NCI-H460 (cell line): Measurements from ENCODE around the gene TTF2. TPM values are rescaled to one million over a fixed set of nuclear protein-coding genes. Genes with fewer than 3 reads are reported as not detected.

Source experiments
- DNase-seq: peaks from one replicate; pipeline ENCODE4 v3.0.0-alpha.2; 2016; ENCODE audit warnings: low read depth; ENCODE audit errors: extremely low read depth
- polyA plus RNA-seq: library from polyadenylated mRNA; depleted of rRNA; stranded (reverse); fragments of >200 nt; gene quantifications from 2 replicates; pipeline ENCODE4 v1.2.3, GENCODE V29; 2014; cell fraction: nucleus; rRNA removed
- total RNA-seq: library from RNA; depleted of rRNA; stranded (reverse); fragments of >200 nt; shearing (Covaris generic); gene quantifications from 2 replicates; pipeline ENCODE4 v1.2.3, GENCODE V29; 2014; rRNA removed

Gene TTF2
- total RNA-seq: 23.1 and 27.6 TPM in 2 replicates
- 37.7 and 58.7 TPM in 2 replicates for polyA plus RNA-seq

DNA sequence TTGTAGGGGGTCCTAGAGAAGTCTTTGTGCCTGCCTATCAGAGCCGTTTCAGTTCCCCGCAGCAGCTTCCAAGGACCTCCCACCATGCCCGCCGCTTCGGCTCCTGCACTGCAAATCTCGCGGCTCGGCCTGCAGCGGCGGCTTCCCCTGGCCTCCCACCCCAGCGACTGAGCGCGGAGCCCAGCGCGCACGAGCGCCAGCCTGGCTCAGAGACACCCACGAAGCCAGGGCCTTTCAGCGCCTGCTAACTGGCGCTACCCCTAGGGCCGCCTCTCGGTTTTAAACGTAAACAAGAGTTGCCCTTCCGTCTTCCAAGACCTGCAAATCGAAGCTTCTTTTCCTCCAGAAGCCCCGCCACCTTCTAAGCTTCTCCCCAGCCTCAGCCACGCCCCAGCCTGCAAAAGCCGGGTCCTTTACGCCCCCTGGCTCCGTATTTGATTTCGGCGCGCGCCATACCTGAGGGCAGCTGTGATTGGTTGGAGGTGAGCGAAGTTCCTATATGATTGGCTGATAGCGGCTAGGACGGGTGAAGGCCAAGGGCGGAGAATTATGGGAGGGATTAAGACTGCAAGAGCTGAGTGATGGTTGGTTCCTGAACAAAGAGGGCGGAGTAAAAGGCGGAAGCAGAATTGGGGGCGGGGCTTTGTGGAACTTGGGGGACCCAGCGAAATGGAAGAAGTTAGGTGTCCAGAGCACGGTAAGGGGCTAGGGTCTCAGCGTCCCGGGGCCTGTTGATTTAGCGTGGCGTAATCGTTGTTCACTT is at the start of gene TTF2:
Gene TTF2, plus strand, starts transcription at position 649 of the 763 bp plus-strand sequence. Its CDS starts 21 bp downstream, at position 670.
- peak; percentile 97 for DNase-seq

DNA sequence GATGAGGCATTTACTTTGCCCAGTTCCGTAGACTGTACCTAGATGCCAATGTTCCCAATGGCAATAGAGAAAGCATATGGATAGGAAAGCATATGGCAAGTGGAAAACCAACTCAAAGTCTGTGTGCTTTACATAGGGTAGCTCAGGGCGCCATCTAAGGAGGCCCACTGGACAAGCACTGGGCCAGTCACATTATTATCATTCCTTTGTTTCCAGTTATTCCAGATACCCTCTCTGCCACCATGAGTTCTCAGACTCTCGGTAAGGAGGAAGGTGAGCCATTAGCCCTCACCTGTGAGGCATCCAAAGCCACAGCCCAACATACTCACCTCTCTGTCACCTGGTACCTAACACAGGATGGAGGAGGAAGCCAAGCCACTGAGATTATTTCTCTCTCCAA is 48.8 kb upstream of the TTF2 start:
- DNase-seq: no peak

DNA sequence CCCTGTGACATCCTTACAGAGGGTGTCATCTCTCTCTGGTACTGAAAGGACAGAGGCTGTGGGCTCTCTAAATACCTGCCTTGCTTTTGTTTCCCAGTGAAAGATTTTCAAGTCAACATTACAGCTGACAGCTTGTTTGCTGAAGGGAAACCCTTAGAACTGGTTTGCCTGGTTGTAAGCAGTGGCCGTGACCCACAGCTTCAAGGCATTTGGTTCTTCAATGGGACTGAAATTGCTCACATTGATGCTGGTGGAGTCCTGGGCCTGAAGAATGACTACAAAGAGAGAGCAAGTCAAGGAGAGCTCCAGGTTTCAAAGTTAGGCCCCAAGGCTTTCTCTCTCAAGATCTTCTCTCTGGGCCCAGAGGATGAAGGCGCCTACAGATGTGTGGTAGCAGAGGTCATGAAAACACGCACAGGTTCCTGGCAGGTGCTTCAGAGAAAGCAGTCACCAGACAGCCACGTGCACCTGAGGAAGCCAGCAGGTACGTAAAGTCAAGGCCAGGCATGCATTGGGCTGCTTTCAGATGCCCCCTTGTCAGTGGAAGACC is 46.7 kb upstream of the TTF2 start:
- no peak for DNase-seq

DNA sequence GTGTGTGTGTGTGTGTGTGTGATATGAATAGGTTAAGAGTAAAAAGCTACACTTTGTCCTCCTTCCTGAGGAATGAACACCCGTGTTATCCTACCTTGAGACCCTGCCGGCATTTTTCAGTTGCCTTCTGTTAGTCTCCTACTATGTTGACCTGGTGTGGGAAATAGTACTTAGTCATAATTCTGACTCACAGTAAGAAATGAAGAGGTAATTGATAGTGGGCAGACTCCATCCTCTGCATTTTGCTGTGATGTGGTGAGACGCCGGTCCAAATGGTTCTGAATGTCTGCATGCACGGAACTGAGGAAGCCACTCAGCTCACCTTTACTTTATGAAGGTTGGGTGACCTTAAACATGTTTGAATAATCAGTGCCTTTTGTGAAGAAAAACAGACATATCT is 45.9 kb upstream of the TTF2 start:
- no peak for DNase-seq

DNA sequence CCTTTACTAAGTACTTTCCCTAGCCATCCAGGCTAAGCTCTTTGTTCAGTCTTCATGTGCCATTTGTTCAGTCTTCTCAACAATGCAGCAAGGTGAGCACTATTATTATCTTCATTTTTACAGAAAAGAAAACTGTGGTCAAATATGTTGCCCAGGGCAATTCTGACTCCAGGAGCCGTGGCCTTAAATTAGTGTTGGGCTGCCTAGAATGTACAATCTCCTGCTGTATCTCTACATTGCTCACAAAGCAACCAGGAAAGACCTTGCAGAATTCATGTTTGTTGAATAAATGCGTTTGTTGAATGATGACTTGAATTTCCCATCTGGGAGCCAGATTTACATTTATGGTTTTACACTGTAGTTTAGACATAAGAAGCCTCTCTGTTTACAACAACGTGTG is 44.4 kb upstream of the TTF2 start:
- no peak for DNase-seq

DNA sequence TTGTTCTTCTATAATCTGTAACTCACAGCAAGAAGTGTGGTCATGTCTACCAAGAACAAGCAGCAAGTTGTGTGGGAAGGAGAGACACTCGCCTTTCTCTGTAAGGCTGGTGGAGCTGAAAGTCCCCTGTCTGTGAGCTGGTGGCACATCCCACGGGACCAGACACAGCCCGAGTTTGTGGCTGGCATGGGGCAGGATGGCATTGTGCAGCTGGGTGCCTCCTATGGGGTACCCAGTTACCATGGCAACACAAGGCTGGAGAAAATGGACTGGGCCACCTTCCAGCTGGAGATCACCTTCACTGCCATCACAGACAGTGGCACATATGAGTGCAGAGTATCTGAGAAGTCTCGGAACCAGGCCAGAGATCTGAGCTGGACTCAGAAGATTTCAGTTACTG is 43.1 kb upstream of the TTF2 start:
- DNase-seq: no peak

DNA sequence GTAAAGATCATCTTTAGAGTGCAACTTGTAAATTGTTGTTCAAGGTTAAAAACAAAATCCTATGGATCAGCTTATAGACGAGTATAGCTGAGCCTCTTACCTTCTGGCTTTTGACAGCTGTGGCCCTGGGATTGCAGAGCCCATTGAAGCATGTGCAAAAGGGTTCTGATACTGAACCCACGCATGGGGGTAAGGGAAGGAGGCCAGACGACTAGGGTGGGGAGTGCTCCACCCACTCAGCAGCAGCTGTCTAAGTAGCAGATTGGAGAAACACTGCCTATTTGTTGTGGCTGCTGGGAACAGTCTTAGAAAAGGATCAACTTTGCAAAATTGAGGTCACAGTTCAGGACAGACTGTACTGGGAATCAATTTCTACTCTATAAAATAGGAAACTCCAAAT is 42.5 kb upstream of the TTF2 start:
- DNase-seq: no peak

DNA sequence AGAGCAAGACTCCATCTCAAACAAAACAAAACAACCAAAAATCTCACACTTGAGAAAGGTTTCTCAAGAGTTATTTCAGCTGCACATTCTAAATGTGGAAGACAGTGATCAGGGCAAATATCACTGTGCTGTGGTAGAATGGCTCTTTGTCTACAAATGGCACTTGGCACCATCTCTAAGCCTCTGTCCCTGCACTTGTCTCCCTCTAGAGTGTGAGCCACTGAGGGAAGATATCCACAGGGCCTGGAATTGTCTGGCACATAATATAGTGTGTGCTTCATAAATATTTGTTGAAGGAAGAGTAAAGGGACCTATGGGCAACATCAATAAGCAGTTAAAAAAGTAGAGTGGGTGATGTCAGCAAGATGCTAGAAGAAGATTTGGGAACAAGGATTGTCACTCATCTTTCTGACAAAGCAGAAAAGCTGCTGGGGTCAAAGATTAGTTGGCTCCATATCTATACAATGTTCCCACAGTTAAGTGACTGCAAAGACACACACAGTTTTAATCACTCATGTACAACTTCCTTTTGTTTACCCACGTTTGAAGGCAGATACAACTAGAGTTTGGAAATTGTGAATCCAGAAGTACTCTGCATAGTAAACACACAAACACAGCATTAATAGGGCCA is 39.5 kb upstream of the TTF2 start:
- DNase-seq: no peak

DNA sequence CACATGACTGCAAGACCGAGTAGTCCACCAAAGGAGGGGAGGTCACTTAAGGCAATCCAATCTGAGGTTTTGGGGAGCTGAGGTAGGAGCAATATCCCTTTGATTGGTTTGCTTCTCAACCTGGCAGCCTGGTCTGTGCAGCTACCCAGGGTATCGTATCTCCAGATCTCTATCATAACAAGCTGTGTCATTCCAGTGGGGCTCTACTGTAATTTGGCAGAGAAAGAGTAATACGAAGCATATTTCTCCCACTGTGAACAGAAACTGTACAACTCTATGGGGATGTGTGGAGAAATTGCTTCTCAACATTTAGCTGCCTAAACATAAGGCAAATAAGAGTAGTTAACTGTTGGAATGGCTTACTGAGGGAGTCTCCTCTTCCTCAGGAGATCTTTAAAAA is 38.0 kb upstream of the TTF2 start:
- DNase-seq: no peak

DNA sequence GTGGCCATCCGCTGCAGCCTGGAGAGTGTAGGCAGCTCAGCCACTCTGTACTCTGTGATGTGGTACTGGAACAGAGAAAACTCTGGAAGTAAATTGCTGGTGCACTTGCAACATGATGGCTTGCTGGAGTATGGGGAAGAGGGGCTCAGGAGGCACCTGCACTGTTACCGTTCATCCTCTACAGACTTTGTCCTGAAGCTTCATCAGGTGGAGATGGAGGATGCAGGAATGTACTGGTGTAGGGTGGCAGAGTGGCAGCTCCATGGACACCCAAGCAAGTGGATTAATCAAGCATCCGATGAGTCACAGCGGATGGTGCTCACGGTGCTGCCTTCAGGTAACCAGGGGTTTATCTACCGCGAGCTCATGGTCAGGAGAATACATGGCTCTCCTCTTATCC is 34.6 kb upstream of the TTF2 start:
- no peak for DNase-seq

DNA sequence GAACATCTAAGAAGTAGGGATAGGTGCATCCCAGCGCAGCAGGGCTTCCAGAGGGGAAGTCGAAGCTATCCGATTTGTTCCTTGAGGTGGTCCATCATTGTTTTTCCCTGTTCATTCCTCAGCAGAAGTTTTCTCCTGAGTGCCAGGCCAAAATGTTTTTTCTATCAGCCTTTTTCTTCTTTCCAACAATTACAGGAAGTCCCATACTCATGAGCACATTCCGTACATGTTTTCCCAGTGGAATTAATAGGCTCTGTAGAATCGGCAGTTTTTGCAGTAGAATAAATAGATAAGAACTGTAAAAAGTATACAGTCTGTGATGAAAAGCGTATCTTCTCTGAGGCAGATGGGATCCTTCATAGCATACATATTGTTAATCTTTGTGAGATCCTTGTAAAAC is 33.8 kb upstream of the TTF2 start:
- DNase-seq: no peak

DNA sequence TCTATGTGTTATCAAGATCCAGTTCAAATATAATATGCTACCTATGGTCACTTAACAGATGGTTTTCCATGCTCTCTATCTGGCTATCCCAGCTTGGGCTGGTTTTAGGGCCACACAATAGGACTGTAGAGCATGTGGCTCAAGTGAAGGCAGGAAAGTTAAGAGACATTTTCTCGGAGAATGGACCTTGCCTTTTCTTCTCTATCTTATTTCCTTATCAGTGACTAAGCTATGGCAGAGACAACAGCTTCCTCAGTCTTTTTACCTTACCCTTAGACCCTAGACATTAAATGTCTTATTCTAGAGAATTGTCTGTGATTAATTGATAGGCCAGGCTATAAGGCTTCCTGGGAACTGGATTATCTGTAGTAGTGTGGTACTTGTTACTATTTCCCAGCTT is 30.4 kb upstream of the TTF2 start:
- no peak for DNase-seq

DNA sequence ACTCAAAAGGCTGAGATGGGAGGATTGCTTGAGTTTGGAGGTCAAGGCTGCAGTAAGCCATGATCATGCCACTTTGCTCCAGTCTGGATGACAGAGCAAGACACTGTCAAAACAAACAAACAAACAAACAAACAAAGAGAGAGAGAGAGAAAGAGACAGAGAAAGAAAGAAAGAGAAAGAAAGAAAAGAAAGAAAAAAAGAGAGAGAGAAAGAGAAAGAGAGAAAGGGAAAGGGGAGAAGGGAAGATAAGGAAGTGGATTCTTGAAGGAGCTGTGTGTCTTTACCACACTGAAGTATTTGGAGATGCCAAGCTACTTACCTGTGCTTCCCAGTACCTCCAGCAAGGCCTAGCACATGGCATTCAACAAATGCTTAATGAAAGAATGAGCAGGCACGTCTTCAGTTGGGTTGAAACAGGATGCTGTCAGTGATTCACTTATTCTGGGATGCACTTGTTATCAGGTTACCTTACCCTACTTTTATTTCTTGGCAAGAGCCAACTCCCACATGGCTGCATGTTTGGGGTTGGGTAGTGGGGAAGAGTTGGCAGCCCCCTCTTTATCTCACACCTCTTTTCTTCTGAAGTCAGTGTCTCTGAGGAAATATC is 29.8 kb upstream of the TTF2 start:
- no peak for DNase-seq

DNA sequence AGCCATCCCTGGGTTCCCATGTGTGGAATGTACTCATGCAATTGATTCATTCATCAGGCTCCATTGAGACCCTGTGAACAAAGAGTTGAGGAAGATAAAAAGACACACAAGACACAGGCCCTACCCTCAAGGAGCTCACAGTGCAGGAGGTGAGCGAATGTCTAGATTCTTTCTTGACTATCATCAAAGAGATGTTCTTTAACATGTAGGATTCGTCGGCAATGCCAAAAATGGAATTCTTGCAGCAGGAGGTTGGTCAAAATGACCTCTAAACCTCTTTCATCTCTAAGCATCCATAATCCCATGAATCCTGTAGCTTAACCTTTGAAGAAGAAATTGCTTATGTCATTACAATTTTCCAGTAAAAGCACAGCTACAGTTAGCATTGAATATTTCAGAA is 27.9 kb upstream of the TTF2 start:
- no peak for DNase-seq

DNA sequence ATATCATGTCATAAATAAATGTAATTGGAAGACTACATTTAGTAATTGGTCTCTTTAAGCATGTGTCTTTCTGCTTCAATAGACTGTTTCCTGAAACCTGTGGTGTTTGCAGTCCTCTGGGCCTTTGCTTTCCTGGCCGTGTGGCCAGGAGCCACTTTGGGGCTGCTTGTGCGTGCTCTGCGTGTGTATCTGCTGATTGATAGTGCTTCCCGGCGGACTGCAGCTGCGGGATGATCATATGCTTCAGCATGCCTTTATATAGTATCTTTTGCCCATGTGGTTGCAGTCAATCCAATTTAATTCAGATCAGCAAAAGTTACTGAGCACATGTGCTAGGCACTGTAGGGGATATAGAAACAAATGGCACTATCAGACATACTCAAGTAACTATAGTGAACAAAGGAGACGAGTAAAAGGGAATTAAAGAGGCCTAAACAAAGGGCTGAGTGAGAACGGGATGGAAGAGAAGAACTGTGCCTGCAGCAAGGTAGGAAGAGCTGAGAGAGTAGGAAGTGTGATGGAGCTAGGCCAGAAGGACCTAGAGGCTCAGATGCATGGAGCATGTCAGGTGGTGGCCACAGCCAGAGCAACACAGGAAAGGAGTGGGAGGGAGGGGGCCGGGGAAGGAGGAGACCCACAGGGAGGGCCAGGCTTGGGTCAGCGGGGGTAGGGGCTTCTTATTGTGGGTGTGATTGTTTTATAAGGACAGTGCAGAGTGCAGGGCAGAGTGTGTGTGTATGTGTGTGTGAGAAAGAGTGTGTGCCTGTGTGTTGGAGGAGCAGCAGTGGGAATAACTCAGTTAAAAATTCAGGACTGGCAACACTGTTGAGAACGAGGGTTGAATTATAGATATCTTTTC is 27.2 kb upstream of the TTF2 start:
- no peak for DNase-seq

DNA sequence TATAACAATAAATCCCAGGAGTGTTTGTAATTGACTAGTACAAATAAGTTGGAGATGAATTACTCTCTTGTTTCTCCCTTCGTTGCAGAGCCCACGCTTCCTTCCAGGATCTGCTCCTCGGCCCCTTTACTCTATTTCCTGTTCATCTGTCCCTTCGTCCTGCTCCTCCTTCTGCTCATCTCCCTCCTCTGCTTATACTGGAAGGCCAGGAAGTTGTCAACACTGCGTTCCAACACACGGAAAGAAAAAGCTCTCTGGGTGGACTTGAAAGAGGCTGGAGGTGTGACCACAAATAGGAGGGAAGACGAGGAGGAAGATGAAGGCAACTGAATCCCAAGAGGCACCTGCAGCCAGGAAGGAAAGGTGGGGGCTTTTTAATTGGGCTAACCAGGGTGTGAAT is 26.4 kb upstream of the TTF2 start:
- no peak for DNase-seq

DNA sequence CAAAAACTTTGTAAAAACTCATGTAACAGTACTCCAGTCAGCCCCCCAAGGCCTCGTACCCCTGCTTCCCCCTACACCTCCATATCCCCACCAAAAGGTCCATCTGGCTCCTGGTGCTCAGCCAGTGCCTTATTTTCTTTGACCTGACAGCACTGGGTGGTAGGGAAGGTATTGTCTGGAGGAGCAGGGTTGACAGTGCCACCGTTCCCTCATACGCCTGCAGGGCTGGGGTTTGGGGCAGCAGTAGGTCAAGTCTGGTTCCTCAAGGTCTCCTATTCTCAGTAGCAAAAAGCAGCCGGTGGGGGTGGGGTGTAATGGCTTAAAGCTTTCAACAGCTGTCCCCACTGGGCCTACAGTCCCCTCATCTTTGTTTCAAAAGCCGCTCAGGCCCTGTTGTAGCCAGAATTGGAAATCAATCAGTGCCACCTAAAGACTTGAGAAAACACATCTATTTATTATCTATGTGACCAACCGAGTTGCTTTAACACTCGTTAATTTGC is 25.3 kb upstream of the TTF2 start:
- DNase-seq: no peak

DNA sequence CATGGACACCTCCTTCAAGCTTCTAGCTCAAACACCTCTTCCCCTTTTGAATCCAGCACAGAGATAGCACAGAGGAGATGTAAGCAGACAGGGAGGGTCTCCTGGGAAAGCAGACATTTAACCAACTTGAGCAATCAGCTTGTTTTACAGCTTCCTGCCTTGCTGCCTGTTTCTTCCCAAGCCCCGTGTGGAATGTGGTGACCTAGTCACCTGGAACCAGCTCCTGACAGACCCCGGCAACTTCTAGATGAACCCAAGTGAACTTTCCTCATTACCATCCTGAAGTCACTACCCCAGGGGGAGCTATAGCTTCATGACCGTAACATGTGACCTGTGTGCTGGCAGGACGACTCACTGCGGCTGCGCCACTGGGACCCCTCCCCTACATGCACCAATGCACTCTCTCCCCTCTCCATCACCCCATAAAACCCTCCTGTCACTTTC is 24.1 kb upstream of the TTF2 start:
- DNase-seq: no peak

DNA sequence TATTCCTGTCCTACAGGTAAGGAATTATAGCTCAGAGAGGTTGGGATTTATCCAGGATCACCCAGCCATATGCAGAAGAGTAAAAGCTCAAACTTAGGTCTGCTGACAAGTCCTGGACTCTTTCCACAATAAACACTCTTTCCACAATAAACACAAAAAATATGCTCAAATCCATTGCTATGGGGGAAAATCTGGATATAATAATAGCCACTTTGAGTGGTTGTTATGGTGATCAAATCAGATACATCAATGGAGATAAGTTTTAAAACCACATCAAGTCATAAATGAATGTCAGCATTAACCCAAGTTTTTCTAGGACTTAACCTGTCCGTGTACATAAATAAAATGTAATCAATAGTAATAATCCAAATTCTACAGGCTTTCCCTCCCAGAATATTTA is 22.3 kb upstream of the TTF2 start:
- DNase-seq: no peak

DNA sequence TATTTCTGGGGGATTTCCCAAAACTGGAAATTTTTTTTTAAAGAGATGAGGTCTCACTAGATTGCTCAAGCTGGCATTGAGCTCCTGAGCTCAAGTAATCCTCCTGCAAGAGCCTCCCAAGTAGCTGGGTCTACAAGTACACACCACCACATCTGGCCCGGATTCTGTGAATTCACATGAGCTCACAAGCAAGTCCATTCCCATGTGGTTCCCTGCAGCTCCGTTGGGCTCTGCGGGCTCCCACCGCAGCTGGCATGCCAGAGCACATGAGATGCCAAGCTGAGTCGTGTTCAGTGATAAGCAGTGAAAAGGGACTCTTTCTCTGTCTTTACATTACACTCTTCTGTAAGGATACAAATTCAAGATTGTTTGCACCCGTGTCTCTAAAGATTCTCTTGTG is 21.9 kb upstream of the TTF2 start:
- DNase-seq: no peak

DNA sequence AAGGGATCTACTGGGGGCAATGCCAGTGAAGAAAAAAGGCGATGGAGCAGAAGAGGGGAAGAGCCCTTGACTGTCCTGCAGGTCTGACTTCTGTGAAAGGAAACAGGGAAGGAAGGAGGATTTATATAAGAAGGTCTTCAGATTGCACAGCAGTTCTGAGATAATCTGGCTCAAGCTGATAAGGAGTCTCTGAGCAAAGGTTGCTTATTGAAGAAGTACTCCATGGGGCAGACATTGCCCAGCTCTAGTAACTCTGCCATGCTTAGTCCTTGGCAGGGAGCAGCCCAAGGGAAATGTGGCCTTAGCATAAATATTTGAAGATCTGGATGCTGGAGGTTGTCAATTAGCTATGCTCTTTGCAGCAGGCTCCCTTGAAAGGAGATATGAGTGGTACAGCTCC is 15.9 kb upstream of the TTF2 start:
- DNase-seq: no peak
